ENCODE results near the gene RBM15.

Gene RBM15

GRCh38 chr1:110293601-110294104 lies 45.5 kb upstream of the RBM15 start:
- Histone ChIP-seq H2BK5ac (ENCODE audit: low read length) (no peak overlapping the region), H3K4me1 (ENCODE audit: control insufficient read depth in 2 of 2, insufficient read depth in 1 of 2, low read depth in 1 of 2, low read length in 2 of 2) (peaks cover 0 to 6% of the 10 kb centered on the region in 2 donors), H3K4ac (ENCODE audit: low read length) (no peak overlapping the region), H2AK5ac (ENCODE audit: low read depth, low read length) (no peak overlapping the region), H2BK12ac (ENCODE audit: low read length) (no peak overlapping the region), H3K27me3 (ENCODE audit: control insufficient read depth in 3 of 3, insufficient read depth in 3 of 3, low read depth in 1 of 3, low read length in 3 of 3) (peaks cover 0 to 15% (median 0%) of the 10 kb centered on the region in 3 experiments), H3K4me3 (ENCODE audit: low read length in 2 of 2) (no peak overlapping the region), H3K4me2 (ENCODE audit: insufficient read depth, low read length, poor library complexity, severe bottlenecking) (no peak overlapping the region), H2BK15ac (ENCODE audit: low read length) (no peak overlapping the region), H3K9me3 (replicated peaks in 1 of 2; ENCODE audit: control insufficient read depth in 2 of 2, insufficient read depth in 1 of 2, low read depth in 1 of 2, low read length in 2 of 2) (no peaks in the 10 kb centered on the region), H3K27ac (replicated peaks; ENCODE audit: low read length) (no peak overlapping the region), H3K79me1 (ENCODE audit: low read depth, low read length) (no peaks in the 10 kb centered on the region), H3K36me3 (replicated peaks in 1 of 2; ENCODE audit: control insufficient read depth in 2 of 2, insufficient read depth in 2 of 2, low read length in 2 of 2) (no peaks in the 10 kb centered on the region), H3K14ac (ENCODE audit: low read length) (no peak overlapping the region), H3K23ac (ENCODE audit: low read depth, low read length, poor library complexity) (no peak overlapping the region), H3K9ac (ENCODE audit: low read depth, low read length, poor library complexity) (no peak overlapping the region), H2AFZ (ENCODE audit: low read length) (no peak overlapping the region), H4K91ac (ENCODE audit: low read depth, low read length, poor library complexity) (no peak overlapping the region), H2BK120ac (ENCODE audit: low read depth, low read length) (no peak overlapping the region), H3K18ac (ENCODE audit: low read length) (no peak overlapping the region), H4K8ac (ENCODE audit: low read depth, low read length) (no peak overlapping the region)
- no CpG with 5 or more reads among the region's 9 CpGs for WGBS, 2 donors (ENCODE audit: extremely low coverage in 2 of 2, insufficient read length in 2 of 2, insufficient replicate concordance in 1 of 2)
- DNase-seq (ENCODE audit: low spot score): no peak

GRCh38 chr1:110294308-110294707 lies 44.9 kb upstream of the RBM15 start:
- Histone ChIP-seq H3K27me3 (ENCODE audit: control insufficient read depth in 3 of 3, insufficient read depth in 3 of 3, low read depth in 1 of 3, low read length in 3 of 3) (peaks cover 0 to 15% (median 0%) of the 10 kb centered on the region in 3 experiments), H3K14ac (ENCODE audit: low read length) (no peak overlapping the region), H3K18ac (ENCODE audit: low read length) (no peak overlapping the region), H2AK5ac (ENCODE audit: low read depth, low read length) (no peak overlapping the region), H2BK12ac (ENCODE audit: low read length) (no peak overlapping the region), H3K9me3 (replicated peaks in 1 of 2; ENCODE audit: control insufficient read depth in 2 of 2, insufficient read depth in 1 of 2, low read depth in 1 of 2, low read length in 2 of 2) (no peaks in the 10 kb centered on the region), H3K4me2 (ENCODE audit: insufficient read depth, low read length, poor library complexity, severe bottlenecking) (no peak overlapping the region), H2BK15ac (ENCODE audit: low read length) (no peak overlapping the region), H3K9ac (ENCODE audit: low read depth, low read length, poor library complexity) (no peak overlapping the region), H2BK5ac (ENCODE audit: low read length) (no peak overlapping the region), H3K79me1 (ENCODE audit: low read depth, low read length) (no peaks in the 10 kb centered on the region), H2BK120ac (ENCODE audit: low read depth, low read length) (no peak overlapping the region), H3K23ac (ENCODE audit: low read depth, low read length, poor library complexity) (no peak overlapping the region), H2AFZ (ENCODE audit: low read length) (no peak overlapping the region), H3K4me1 (ENCODE audit: control insufficient read depth in 2 of 2, insufficient read depth in 1 of 2, low read depth in 1 of 2, low read length in 2 of 2) (peaks cover 0 to 6% of the 10 kb centered on the region in 2 donors), H3K4ac (ENCODE audit: low read length) (no peak overlapping the region), H3K4me3 (ENCODE audit: low read length in 2 of 2) (no peak overlapping the region), H3K36me3 (replicated peaks in 1 of 2; ENCODE audit: control insufficient read depth in 2 of 2, insufficient read depth in 2 of 2, low read length in 2 of 2) (no peaks in the 10 kb centered on the region), H4K8ac (ENCODE audit: low read depth, low read length) (no peak overlapping the region), H3K27ac (replicated peaks; ENCODE audit: low read length) (no peak overlapping the region), H4K91ac (ENCODE audit: low read depth, low read length, poor library complexity) (no peak overlapping the region)
- WGBS, 2 donors (ENCODE audit: extremely low coverage in 2 of 2, insufficient read length in 2 of 2, insufficient replicate concordance in 1 of 2): no CpG with 5 or more reads among the region's 9 CpGs
- no peak for DNase-seq (ENCODE audit: low spot score)

- H3K27me3 ChIP-seq (ENCODE audit: control insufficient read depth in 3 of 3, insufficient read depth in 3 of 3, low read depth in 1 of 3, low read length in 3 of 3): peaks cover 0 to 3% (median 0%) of the 10 kb centered on the region in 3 experiments
- H4K8ac ChIP-seq (ENCODE audit: low read depth, low read length): no peak overlapping the region
- no peak overlapping the region for H3K27ac ChIP-seq (replicated peaks; ENCODE audit: low read length)
- no peak overlapping the region for H2AFZ ChIP-seq (ENCODE audit: low read length)
- H3K4me1 ChIP-seq (ENCODE audit: control insufficient read depth in 2 of 2, insufficient read depth in 1 of 2, low read depth in 1 of 2, low read length in 2 of 2): no peaks in the 10 kb centered on the region
- H2BK12ac ChIP-seq (ENCODE audit: low read length): no peak overlapping the region
- no peaks in the 10 kb centered on the region for H3K36me3 ChIP-seq (replicated peaks in 1 of 2; ENCODE audit: control insufficient read depth in 2 of 2, insufficient read depth in 2 of 2, low read length in 2 of 2)
- no peak for DNase-seq (ENCODE audit: low spot score)
- no peaks in the 10 kb centered on the region for H3K79me1 ChIP-seq (ENCODE audit: low read depth, low read length)
- H2AK5ac ChIP-seq (ENCODE audit: low read depth, low read length): no peak overlapping the region
- H3K9ac ChIP-seq (ENCODE audit: low read depth, low read length, poor library complexity): no peak overlapping the region
- no peak overlapping the region for H2BK5ac ChIP-seq (ENCODE audit: low read length)
- H3K18ac ChIP-seq (ENCODE audit: low read length): no peak overlapping the region
- H3K9me3 ChIP-seq (replicated peaks in 1 of 2; ENCODE audit: control insufficient read depth in 2 of 2, insufficient read depth in 1 of 2, low read depth in 1 of 2, low read length in 2 of 2): no peaks in the 10 kb centered on the region
- H3K23ac ChIP-seq (ENCODE audit: low read depth, low read length, poor library complexity): no peak overlapping the region
- WGBS, 2 donors (ENCODE audit: extremely low coverage in 2 of 2, insufficient read length in 2 of 2, insufficient replicate concordance in 1 of 2): no CpG with 5 or more reads among the region's 4 CpGs
- H4K91ac ChIP-seq (ENCODE audit: low read depth, low read length, poor library complexity): no peak overlapping the region
- no peak overlapping the region for H2BK120ac ChIP-seq (ENCODE audit: low read depth, low read length)
- no peak overlapping the region for H3K4me3 ChIP-seq (ENCODE audit: low read length in 2 of 2)
- no peak overlapping the region for H3K14ac ChIP-seq (ENCODE audit: low read length)
- no peak overlapping the region for H2BK15ac ChIP-seq (ENCODE audit: low read length)
- no peak overlapping the region for H3K4me2 ChIP-seq (ENCODE audit: insufficient read depth, low read length, poor library complexity, severe bottlenecking)
- H3K4ac ChIP-seq (ENCODE audit: low read length): no peak overlapping the region
Measured at GRCh38 chr1:110298991-110299390, 40.2 kb upstream of the RBM15 start.

GRCh38 chr1:110300412-110301085 lies 38.6 kb upstream of the RBM15 start:
- WGBS, 2 donors (ENCODE audit: extremely low coverage in 2 of 2, insufficient read length in 2 of 2, insufficient replicate concordance in 1 of 2): no CpG with 5 or more reads among the region's 1 CpG

More at GRCh38 chr1:110300412-110301085, 38.6 kb upstream of the RBM15 start:
- Histone ChIP-seq H3K4me2 (ENCODE audit: insufficient read depth, low read length, poor library complexity, severe bottlenecking) (no peak overlapping the region), H2BK120ac (ENCODE audit: low read depth, low read length) (no peak overlapping the region), H3K4me3 (ENCODE audit: low read length in 2 of 2) (no peak overlapping the region), H3K27ac (replicated peaks; ENCODE audit: low read length) (no peak overlapping the region), H3K9me3 (replicated peaks in 1 of 2; ENCODE audit: control insufficient read depth in 2 of 2, insufficient read depth in 1 of 2, low read depth in 1 of 2, low read length in 2 of 2) (no peaks in the 10 kb centered on the region), H3K36me3 (replicated peaks in 1 of 2; ENCODE audit: control insufficient read depth in 2 of 2, insufficient read depth in 2 of 2, low read length in 2 of 2) (no peaks in the 10 kb centered on the region), H4K8ac (ENCODE audit: low read depth, low read length) (no peak overlapping the region), H2BK12ac (ENCODE audit: low read length) (no peak overlapping the region), H2BK5ac (ENCODE audit: low read length) (no peak overlapping the region), H3K4ac (ENCODE audit: low read length) (no peak overlapping the region), H2AFZ (ENCODE audit: low read length) (no peak overlapping the region), H3K27me3 (ENCODE audit: control insufficient read depth in 3 of 3, insufficient read depth in 3 of 3, low read depth in 1 of 3, low read length in 3 of 3) (peaks cover 0 to 3% (median 0%) of the 10 kb centered on the region in 3 experiments), H3K9ac (ENCODE audit: low read depth, low read length, poor library complexity) (no peak overlapping the region), H4K91ac (ENCODE audit: low read depth, low read length, poor library complexity) (no peak overlapping the region), H3K14ac (ENCODE audit: low read length) (no peak overlapping the region), H3K4me1 (ENCODE audit: control insufficient read depth in 2 of 2, insufficient read depth in 1 of 2, low read depth in 1 of 2, low read length in 2 of 2) (no peaks in the 10 kb centered on the region), H3K79me1 (ENCODE audit: low read depth, low read length) (no peaks in the 10 kb centered on the region), H2BK15ac (ENCODE audit: low read length) (no peak overlapping the region), H2AK5ac (ENCODE audit: low read depth, low read length) (no peak overlapping the region), H3K18ac (ENCODE audit: low read length) (no peak overlapping the region), H3K23ac (ENCODE audit: low read depth, low read length, poor library complexity) (no peak overlapping the region)
- no peak for DNase-seq (ENCODE audit: low spot score)
